ENCODE results near the gene ENDOU. TPM values are rescaled to one million over a fixed set of nuclear protein-coding genes. Genes with fewer than 3 reads are reported as not detected.

ENDOU gene
- total RNA-seq, 1 experiment from 2014 or later: not detected

GRCh38 chr12:47748507-47748828 lies 23.2 kb upstream of the ENDOU start:
- no peaks in the 10 kb centered on the region for H3K9me3 ChIP-seq
- no peak overlapping the region for H3K4me3 ChIP-seq
- DNase-seq: no peak
- no peaks in the 10 kb centered on the region for H3K36me3 ChIP-seq
- no peaks in the 10 kb centered on the region for H3K27me3 ChIP-seq

GRCh38 chr12:47747596-47748506 lies 22.6 kb upstream of the ENDOU start:
- Histone ChIP-seq H3K27me3 (no peaks in the 10 kb centered on the region), H3K9me3 (no peaks in the 10 kb centered on the region), H3K36me3 (no peaks in the 10 kb centered on the region), H3K4me3 (no peak overlapping the region)
- no peak for DNase-seq

GRCh38 chr12:47747126-47747525 lies 21.8 kb upstream of the ENDOU start:
- DNase-seq: no peak
- no peaks in the 10 kb centered on the region for H3K36me3 ChIP-seq
- no peaks in the 10 kb centered on the region for H3K9me3 ChIP-seq
- no peak overlapping the region for H3K4me3 ChIP-seq
- no peaks in the 10 kb centered on the region for H3K27me3 ChIP-seq

GRCh38 chr12:47746523-47746922 lies 21.2 kb upstream of the ENDOU start:
- no peaks in the 10 kb centered on the region for H3K36me3 ChIP-seq
- no peaks in the 10 kb centered on the region for H3K9me3 ChIP-seq
- no peak for DNase-seq
- no peak overlapping the region for H3K4me3 ChIP-seq
- H3K27me3 ChIP-seq: no peaks in the 10 kb centered on the region

- H3K9me3 ChIP-seq: no peaks in the 10 kb centered on the region
- H3K36me3 ChIP-seq: no peaks in the 10 kb centered on the region
- DNase-seq: no peak
- no peak overlapping the region for H3K4me3 ChIP-seq
- no peaks in the 10 kb centered on the region for H3K27me3 ChIP-seq
These were observed 20.8 kb upstream of the ENDOU start for GRCh38 chr12:47746073-47746472.

GRCh38 chr12:47745485-47746041 lies 20.3 kb upstream of the ENDOU start:
- H3K36me3 ChIP-seq: no peaks in the 10 kb centered on the region
- no peak overlapping the region for H3K4me3 ChIP-seq
- H3K9me3 ChIP-seq: no peaks in the 10 kb centered on the region
- DNase-seq: no peak
- H3K27me3 ChIP-seq: no peaks in the 10 kb centered on the region

GRCh38 chr12:47744778-47745436 lies 19.6 kb upstream of the ENDOU start:
- DNase-seq: no peak
- Histone ChIP-seq H3K36me3 (no peaks in the 10 kb centered on the region), H3K27me3 (no peaks in the 10 kb centered on the region), H3K9me3 (no peaks in the 10 kb centered on the region), H3K4me3 (no peak overlapping the region)

- no peaks in the 10 kb centered on the region for H3K27me3 ChIP-seq
- no peak for DNase-seq
- no peaks in the 10 kb centered on the region for H3K36me3 ChIP-seq
- no peaks in the 10 kb centered on the region for H3K9me3 ChIP-seq
- H3K4me3 ChIP-seq: no peak overlapping the region
These were observed 18.8 kb upstream of the ENDOU start for GRCh38 chr12:47744005-47744651.

- DNase-seq: no peak
- Histone ChIP-seq H3K4me3 (no peak overlapping the region), H3K27me3 (no peaks in the 10 kb centered on the region), H3K9me3 (no peaks in the 10 kb centered on the region), H3K36me3 (no peaks in the 10 kb centered on the region)
These were observed 18.1 kb upstream of the ENDOU start for GRCh38 chr12:47743311-47743860.

GRCh38 chr12:47742253-47742825 lies 17.0 kb upstream of the ENDOU start:
- no peaks in the 10 kb centered on the region for H3K9me3 ChIP-seq
- no peak overlapping the region for H3K4me3 ChIP-seq
- peak; percentile 48 for DNase-seq
- no peaks in the 10 kb centered on the region for H3K36me3 ChIP-seq
- no peaks in the 10 kb centered on the region for H3K27me3 ChIP-seq

- Histone ChIP-seq H3K27me3 (no peaks in the 10 kb centered on the region), H3K4me3 (no peak overlapping the region), H3K36me3 (no peaks in the 10 kb centered on the region), H3K9me3 (no peaks in the 10 kb centered on the region)
- peak; percentile 46 for DNase-seq
These were observed 16.0 kb upstream of the ENDOU start for GRCh38 chr12:47741340-47741703.

GRCh38 chr12:47740606-47741339 lies 15.5 kb upstream of the ENDOU start:
- no peaks in the 10 kb centered on the region for H3K36me3 ChIP-seq
- no peaks in the 10 kb centered on the region for H3K9me3 ChIP-seq
- H3K4me3 ChIP-seq: no peak overlapping the region
- H3K27me3 ChIP-seq: no peaks in the 10 kb centered on the region
- DNase-seq: no peak

- Histone ChIP-seq H3K27me3 (no peaks in the 10 kb centered on the region), H3K9me3 (no peaks in the 10 kb centered on the region), H3K4me3 (no peak overlapping the region), H3K36me3 (no peaks in the 10 kb centered on the region)
- DNase-seq: no peak
These were observed 14.7 kb upstream of the ENDOU start for GRCh38 chr12:47739979-47740378.

- no peaks in the 10 kb centered on the region for H3K9me3 ChIP-seq
- H3K4me3 ChIP-seq: no peak overlapping the region
- no peaks in the 10 kb centered on the region for H3K36me3 ChIP-seq
- H3K27me3 ChIP-seq: no peaks in the 10 kb centered on the region
- no peak for DNase-seq
These were observed 14.0 kb upstream of the ENDOU start for GRCh38 chr12:47739297-47739696.

GRCh38 chr12:47737936-47738594 lies 12.8 kb upstream of the ENDOU start:
- Histone ChIP-seq H3K4me3 (no peak overlapping the region), H3K36me3 (no peaks in the 10 kb centered on the region), H3K27me3 (no peaks in the 10 kb centered on the region), H3K9me3 (no peaks in the 10 kb centered on the region)
- no peak for DNase-seq

Data from MG63 (cell line).